Immature natural killer cell (primary cell): ENCODE data around the gene DNAH3. TPM values are rescaled to one million over a fixed set of nuclear protein-coding genes. Genes with fewer than 3 reads are reported as not detected.
"Not testable (repeated sequence)": the region's sequence is repeated elsewhere in the genome, so short reads cannot be mapped to it uniquely, and the experiment has no call there.

Source experiments
- DNase-seq, 3 donors: peaks; one replicate each; pipeline ENCODE4 v3.0.0; 2022; ENCODE audit warnings: mixed read lengths in 1 of 3
- H3K27ac Mint-ChIP-seq, 6 donors: one replicate each; pipeline ENCODE4 v1.8.0; 2020; ENCODE audit warnings: mixed read lengths in 6 of 6, mild to moderate bottlenecking in 5 of 6, inconsistent platforms in 4 of 6, moderate library complexity in 3 of 6
- H3K27me3 Mint-ChIP-seq, 3 donors: one replicate each; pipeline ENCODE4 v1.8.0; 2020 to 2021; ENCODE audit warnings: low read depth in 3 of 3, mild to moderate bottlenecking in 3 of 3, mixed read lengths in 3 of 3, moderate library complexity in 3 of 3, inconsistent platforms in 1 of 3
- H3K36me3 Mint-ChIP-seq, 3 donors: one replicate each; pipeline ENCODE4 v1.8.0; 2020; ENCODE audit warnings: mixed read lengths in 3 of 3, inconsistent platforms in 2 of 3, mild to moderate bottlenecking in 2 of 3
- H3K4me1 Mint-ChIP-seq, 2 donors: one replicate each; pipeline ENCODE4 v1.8.0; 2020; ENCODE audit warnings: inconsistent platforms in 2 of 2, mild to moderate bottlenecking in 2 of 2, mixed read lengths in 2 of 2, moderate library complexity in 1 of 2
- H3K4me3 Mint-ChIP-seq, 5 donors: one replicate each; pipeline ENCODE4 v1.8.0; 2020; ENCODE audit warnings: mild to moderate bottlenecking in 5 of 5, mixed read lengths in 5 of 5, inconsistent platforms in 3 of 5, moderate library complexity in 3 of 5
- H3K9me3 Mint-ChIP-seq, 6 donors: one replicate each; pipeline ENCODE4 v1.8.0; 2020; ENCODE audit warnings: mild to moderate bottlenecking in 6 of 6, mixed read lengths in 6 of 6, inconsistent platforms in 4 of 6, moderate library complexity in 3 of 6
- polyA plus RNA-seq, 3 donors: library from polyadenylated mRNA; unstranded; fragments of 300-500 nt; fragmentation: Illumina TruSeq; gene quantifications; one replicate each; pipeline ENCODE4 v1.2.3, GENCODE V29; 2021

Gene DNAH3
- polyA plus RNA-seq, 3 donors from 2014 or later = 0.02 TPM; not detected in 2

- Mint-ChIP-seq H3K4me1 (no peaks in the 10 kb centered on the region), H3K36me3 (no peaks in the 10 kb centered on the region), H3K27ac (no peak overlapping the region), H3K9me3 (peaks cover 0 to 2% (median 0%) of the 10 kb centered on the region in 6 donors), H3K4me3 (no peak overlapping the region), H3K27me3 (peaks cover 0 to 2% (median 1%) of the 10 kb centered on the region in 3 donors)
- DNase-seq = no peak
Measured at GRCh38 chr16:21088646-21089538, 61.8 kb downstream of the DNAH3 start.

- Mint-ChIP-seq H3K27me3 (peaks cover 0 to 2% (median 1%) of the 10 kb centered on the region in 3 donors), H3K9me3 (peaks cover 0 to 2% (median 0%) of the 10 kb centered on the region in 6 donors), H3K4me3 (no peak overlapping the region), H3K27ac (no peak overlapping the region), H3K36me3 (no peaks in the 10 kb centered on the region), H3K4me1 (no peaks in the 10 kb centered on the region)
- no peak for DNase-seq
Measured at GRCh38 chr16:21088143-21088542, 62.5 kb downstream of the DNAH3 start.

DNA sequence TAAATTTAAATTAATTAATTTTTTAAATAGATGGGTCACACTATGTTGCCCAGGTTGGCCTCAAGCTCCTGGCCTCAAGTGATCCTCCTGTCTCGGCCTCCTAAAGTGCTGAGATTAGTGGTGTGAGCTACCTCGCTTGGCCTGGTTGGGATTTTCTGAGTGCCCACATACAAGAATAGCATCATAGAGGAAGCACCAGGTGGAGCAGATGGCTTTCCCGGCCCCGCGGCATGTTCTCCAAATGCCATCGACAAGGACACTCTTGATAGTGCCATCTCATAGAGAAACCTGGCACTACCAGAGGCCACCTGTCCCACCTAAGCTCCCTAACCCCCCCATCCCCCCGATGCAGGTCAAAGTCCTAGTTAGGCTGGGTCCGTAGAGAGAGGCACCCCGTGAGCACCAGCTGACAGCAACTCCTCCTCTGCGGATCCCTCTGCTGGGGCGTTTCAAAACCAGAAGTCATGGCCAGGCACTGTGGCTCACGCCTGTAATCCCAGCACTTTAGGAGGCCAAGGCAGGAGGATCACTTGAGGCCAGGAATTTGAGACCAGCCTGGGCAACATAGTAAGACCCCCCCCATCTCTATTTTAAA is 65.9 kb downstream of the DNAH3 start:
- H3K36me3 Mint-ChIP-seq = no peaks in the 10 kb centered on the region
- no peak for DNase-seq
- no peak overlapping the region for H3K27ac Mint-ChIP-seq
- no peak overlapping the region for H3K4me3 Mint-ChIP-seq
- no peaks in the 10 kb centered on the region for H3K4me1 Mint-ChIP-seq
- peaks cover 0 to 3% (median 0%) of the 10 kb centered on the region in 3 donors for H3K27me3 Mint-ChIP-seq
- H3K9me3 Mint-ChIP-seq = no peaks in the 10 kb centered on the region

DNA sequence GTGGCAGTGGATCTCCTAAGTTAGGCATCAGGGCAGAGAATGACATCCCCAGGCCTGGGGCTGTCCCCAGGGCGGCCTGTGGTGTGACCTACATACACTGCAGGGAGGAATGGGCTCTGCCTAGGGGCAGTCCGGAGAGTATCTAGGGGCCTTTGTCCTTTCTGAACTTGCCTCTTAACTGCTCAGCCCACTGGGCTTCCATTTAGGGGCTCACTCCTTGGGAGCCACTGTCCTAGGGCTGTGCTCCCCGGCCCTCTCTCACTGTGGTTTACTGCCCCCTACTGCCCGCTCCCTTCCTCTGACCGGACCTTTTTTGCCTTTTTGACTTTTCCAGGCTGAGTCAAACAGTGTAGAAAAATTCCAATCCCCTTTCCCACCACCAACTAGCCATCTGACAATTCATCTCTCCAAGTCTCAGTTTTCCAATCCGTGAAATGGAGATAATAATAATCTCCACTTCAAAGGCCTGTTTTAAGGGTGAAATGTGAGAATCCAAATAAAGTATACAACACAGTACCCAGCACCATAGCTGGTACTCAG is 66.8 kb downstream of the DNAH3 start:
- H3K4me3 Mint-ChIP-seq = no peak overlapping the region
- H3K27me3 Mint-ChIP-seq = peaks cover 0 to 2% (median 0%) of the 10 kb centered on the region in 3 donors
- H3K36me3 Mint-ChIP-seq = no peaks in the 10 kb centered on the region
- no peak overlapping the region for H3K27ac Mint-ChIP-seq
- no peaks in the 10 kb centered on the region for H3K9me3 Mint-ChIP-seq
- no peaks in the 10 kb centered on the region for H3K4me1 Mint-ChIP-seq
- DNase-seq = peak; percentile 18 to 32 (median 30)

DNA sequence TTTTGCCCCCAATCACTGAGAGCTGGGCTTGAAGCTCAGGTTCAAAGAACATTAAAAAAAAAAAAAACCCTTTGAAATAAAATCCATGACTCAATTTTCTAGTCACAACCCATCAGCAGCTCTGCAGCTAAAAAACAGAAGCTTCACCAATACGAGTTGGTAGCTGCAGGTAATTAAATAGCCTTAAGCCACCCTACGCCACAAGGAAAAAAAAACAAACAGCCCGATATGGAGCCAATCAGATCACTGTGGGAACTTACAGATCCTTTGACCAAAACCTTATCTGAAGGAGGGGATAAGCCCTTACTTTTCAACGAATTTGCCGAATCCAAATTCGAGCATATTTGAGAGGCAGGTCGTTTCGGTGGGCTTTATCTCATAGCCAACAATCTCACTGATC is 69.3 kb downstream of the DNAH3 start:
- Mint-ChIP-seq H3K9me3 (no peaks in the 10 kb centered on the region), H3K4me3 (no peak overlapping the region), H3K4me1 (no peaks in the 10 kb centered on the region), H3K27ac (no peak overlapping the region), H3K36me3 (no peaks in the 10 kb centered on the region), H3K27me3 (peaks cover 0 to 2% (median 0%) of the 10 kb centered on the region in 3 donors)
- DNase-seq = no peak

DNA sequence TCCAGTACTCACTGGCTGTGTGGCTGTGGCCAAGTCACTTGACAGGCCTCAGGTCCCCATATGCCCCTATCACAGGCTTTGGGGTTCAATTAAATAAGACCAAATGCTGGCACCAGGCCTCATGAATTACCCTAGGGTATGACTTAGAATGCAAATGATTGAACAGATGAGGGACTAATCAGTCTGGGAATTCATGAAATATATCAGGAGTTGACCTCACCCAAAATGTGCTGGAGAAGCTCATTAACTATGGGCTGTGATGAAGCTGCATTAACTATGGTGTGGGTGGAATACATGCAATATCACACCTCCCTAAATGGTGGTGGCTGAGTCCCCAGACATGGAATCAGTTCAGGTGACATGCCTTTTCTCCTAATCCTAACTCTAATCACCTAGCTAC is 72.1 kb downstream of the DNAH3 start:
- Mint-ChIP-seq H3K36me3 (no peaks in the 10 kb centered on the region), H3K27ac (no peak overlapping the region), H3K4me1 (no peaks in the 10 kb centered on the region), H3K27me3 (peaks cover 0 to 2% (median 0%) of the 10 kb centered on the region in 3 donors), H3K4me3 (no peak overlapping the region), H3K9me3 (no peaks in the 10 kb centered on the region)
- no peak for DNase-seq

- H3K4me3 Mint-ChIP-seq = no peak overlapping the region
- H3K27ac Mint-ChIP-seq = no peak overlapping the region
- H3K36me3 Mint-ChIP-seq = no peaks in the 10 kb centered on the region
- no peak for DNase-seq
- H3K27me3 Mint-ChIP-seq = peaks cover 0 to 2% (median 0%) of the 10 kb centered on the region in 3 donors
- H3K9me3 Mint-ChIP-seq = no peaks in the 10 kb centered on the region
- H3K4me1 Mint-ChIP-seq = no peaks in the 10 kb centered on the region
Measured at GRCh38 chr16:21076186-21076883, 74.3 kb downstream of the DNAH3 start.

- no peaks in the 10 kb centered on the region for H3K36me3 Mint-ChIP-seq
- H3K9me3 Mint-ChIP-seq = no peaks in the 10 kb centered on the region
- no peak for DNase-seq
- H3K27ac Mint-ChIP-seq = no peak overlapping the region
- H3K4me1 Mint-ChIP-seq = no peaks in the 10 kb centered on the region
- H3K27me3 Mint-ChIP-seq = no peaks in the 10 kb centered on the region
- H3K4me3 Mint-ChIP-seq = no peak overlapping the region
Measured at GRCh38 chr16:21075252-21075651, 75.4 kb downstream of the DNAH3 start.

- H3K27me3 Mint-ChIP-seq = peaks cover 0 to under 1% (median 0%) of the 10 kb centered on the region in 3 donors
- H3K9me3 Mint-ChIP-seq = no peaks in the 10 kb centered on the region
- H3K27ac Mint-ChIP-seq = no peak overlapping the region
- no peak for DNase-seq
- no peaks in the 10 kb centered on the region for H3K4me1 Mint-ChIP-seq
- H3K36me3 Mint-ChIP-seq = no peaks in the 10 kb centered on the region
- H3K4me3 Mint-ChIP-seq = no peak overlapping the region
Measured at GRCh38 chr16:21072976-21073375, 77.7 kb downstream of the DNAH3 start.

- Mint-ChIP-seq H3K36me3 (no peaks in the 10 kb centered on the region), H3K9me3 (no peaks in the 10 kb centered on the region), H3K27me3 (peaks cover 0 to 3% (median 0%) of the 10 kb centered on the region in 3 donors), H3K4me1 (no peaks in the 10 kb centered on the region), H3K4me3 (no peak overlapping the region), H3K27ac (no peak overlapping the region)
- DNase-seq = no peak
Measured at GRCh38 chr16:21071741-21072140, 78.9 kb downstream of the DNAH3 start.

DNA sequence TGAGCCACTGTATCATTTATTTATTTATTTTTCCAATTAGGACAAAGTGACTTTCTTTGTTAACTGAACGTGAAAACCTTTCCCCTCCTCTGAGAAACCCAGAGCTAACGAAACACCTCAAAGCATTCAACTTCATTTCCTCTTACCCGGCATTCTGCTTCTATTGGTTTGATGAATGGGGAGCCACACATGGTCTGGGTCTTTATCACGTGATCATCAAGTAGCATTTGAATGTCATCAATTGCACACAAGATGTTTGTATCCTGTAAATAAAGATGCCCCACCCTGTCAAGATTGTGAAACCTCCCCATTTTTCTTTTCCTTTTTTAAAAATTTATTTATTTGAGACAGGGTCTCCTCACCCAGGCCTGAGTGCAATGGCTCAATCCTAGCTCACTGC is 80.1 kb downstream of the DNAH3 start:
- Mint-ChIP-seq H3K27ac (no peak overlapping the region), H3K27me3 (peaks cover 0 to 3% (median 0%) of the 10 kb centered on the region in 3 donors), H3K9me3 (no peaks in the 10 kb centered on the region), H3K4me1 (no peaks in the 10 kb centered on the region), H3K4me3 (no peak overlapping the region), H3K36me3 (no peaks in the 10 kb centered on the region)
- DNase-seq = no peak

GRCh38 chr16:21069986-21070385 is 80.7 kb downstream of the DNAH3 start:
- Mint-ChIP-seq H3K9me3 (no peaks in the 10 kb centered on the region), H3K4me3 (no peak overlapping the region), H3K27ac (no peak overlapping the region), H3K4me1 (no peaks in the 10 kb centered on the region), H3K36me3 (no peaks in the 10 kb centered on the region), H3K27me3 (peaks cover 0 to 3% (median 0%) of the 10 kb centered on the region in 3 donors)
- no peak for DNase-seq

GRCh38 chr16:21064203-21064602 is 86.4 kb downstream of the DNAH3 start:
- H3K9me3 Mint-ChIP-seq = no peaks in the 10 kb centered on the region
- no peaks in the 10 kb centered on the region for H3K36me3 Mint-ChIP-seq
- no peak overlapping the region for H3K27ac Mint-ChIP-seq
- no peaks in the 10 kb centered on the region for H3K4me1 Mint-ChIP-seq
- H3K4me3 Mint-ChIP-seq = no peak overlapping the region
- no peak for DNase-seq
- H3K27me3 Mint-ChIP-seq = peaks cover 2 to 5% (median 2%) of the 10 kb centered on the region in 3 donors

DNA sequence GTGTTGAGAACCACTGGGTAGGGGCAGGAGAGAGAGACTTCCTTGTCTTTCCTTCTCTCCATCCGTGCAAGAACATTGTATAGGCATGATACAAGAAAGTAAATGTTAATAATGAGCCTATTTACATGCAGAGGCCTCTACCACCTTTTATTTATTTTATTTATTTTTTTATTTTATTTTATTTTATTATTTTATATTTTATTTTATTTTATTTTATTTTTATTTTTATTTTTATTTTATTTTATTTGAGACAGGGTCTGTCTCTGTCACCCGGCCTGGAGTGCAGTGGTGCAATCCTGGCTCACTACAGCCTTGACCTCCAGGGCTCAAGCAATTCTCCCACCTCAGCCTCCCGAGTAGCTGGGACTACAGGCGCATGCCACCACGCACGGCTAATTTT is 87.3 kb downstream of the DNAH3 start:
- H3K4me3 Mint-ChIP-seq, H3K27me3 Mint-ChIP-seq, H3K4me1 Mint-ChIP-seq, H3K9me3 Mint-ChIP-seq, H3K27ac Mint-ChIP-seq, DNase-seq, H3K36me3 Mint-ChIP-seq: not testable (repeated sequence)
